Loucy (cell line): ENCODE measurements around the gene RNF145.

Source experiments
- H2AFZ ChIP-seq: fragments of 200-600 bp; sonication (generic); 2 replicates; pipeline ENCODE4 v1.6.0; 2016; ENCODE audit warnings: antibody characterized with exemption, mild to moderate bottlenecking, low read length, moderate library complexity
- H3F3A ChIP-seq: fragments of 200-600 bp; 2 replicates; pipeline ENCODE4 v1.6.0; 2016; ENCODE audit warnings: antibody characterized with exemption, low read depth, mild to moderate bottlenecking
- H3K27me3 ChIP-seq: fragments of 200-600 bp; sonication (generic); 2 replicates; pipeline ENCODE4 v1.6.1; 2014; ENCODE audit warnings: low read length, mild to moderate bottlenecking; ENCODE audit not compliant: insufficient read depth, poor library complexity, severe bottlenecking
- H3K36me3 ChIP-seq: fragments of 200-600 bp; sonication (generic); 2 replicates; pipeline ENCODE4 v1.6.1; 2016; ENCODE audit warnings: low read length; ENCODE audit not compliant: insufficient read depth
- H3K4me1 ChIP-seq: fragments of 200-600 bp; sonication (generic); 2 replicates; pipeline ENCODE4 v1.5.1; 2014; ENCODE audit warnings: low read length, mild to moderate bottlenecking; ENCODE audit not compliant: insufficient read depth, poor library complexity, severe bottlenecking
- H3K4me2 ChIP-seq: fragments of 200-600 bp; sonication (generic); 2 replicates; pipeline ENCODE4 v1.6.0; 2014; ENCODE audit warnings: antibody characterized with exemption, low read length, low read depth, mild to moderate bottlenecking; ENCODE audit not compliant: poor library complexity, severe bottlenecking
- H3K4me3 ChIP-seq: fragments of 200-600 bp; sonication (generic); 2 replicates; pipeline ENCODE4 v1.5.1; 2014; ENCODE audit warnings: low read length, mild to moderate bottlenecking, mixed read lengths; ENCODE audit not compliant: poor library complexity, severe bottlenecking
- H3K79me2 ChIP-seq: fragments of 200-600 bp; sonication (generic); 2 replicates; pipeline ENCODE4 v1.6.1; 2014; ENCODE audit warnings: low read length; ENCODE audit not compliant: insufficient read depth
- H3K9ac ChIP-seq: fragments of 200-600 bp; sonication (generic); 2 replicates; pipeline ENCODE4 v1.6.0; 2014; ENCODE audit warnings: mild to moderate bottlenecking, low read depth, low read length, moderate library complexity; ENCODE audit not compliant: poor library complexity, severe bottlenecking
- H3K9me2 ChIP-seq: fragments of 200-600 bp; sonication (generic); replicated peaks from 2 replicates; pipeline ENCODE4 v1.6.1; 2016; ENCODE audit warnings: low read depth, low read length, mixed read lengths
- H3K9me3 ChIP-seq: fragments of 200-600 bp; sonication (generic); 2 replicates; pipeline ENCODE4 v1.6.1; 2014; ENCODE audit warnings: mild to moderate bottlenecking, antibody characterized with exemption, low read length, low read depth; ENCODE audit not compliant: insufficient read depth
- H4K20me1 ChIP-seq: fragments of 200-600 bp; sonication (generic); 2 replicates; pipeline ENCODE4 v1.6.0; 2014; ENCODE audit warnings: antibody characterized with exemption, low read length, mild to moderate bottlenecking; ENCODE audit not compliant: insufficient read depth, poor library complexity, severe bottlenecking
- EZH2phosphoT487 ChIP-seq: fragments of 200-600 bp; IDR thresholded peaks from 2 replicates; pipeline ENCODE4 v1.6.1; 2018; ENCODE audit warnings: antibody characterized with exemption, mild to moderate bottlenecking, moderate library complexity, borderline replicate concordance
- TF ChIP-seq, protein P1 (sequence below): fragments of 200-600 bp; sonication (generic); conservative IDR thresholded peaks from 2 replicates; pipeline ENCODE4 v1.5.1; 2014; ENCODE audit warnings: mild to moderate bottlenecking, antibody characterized with exemption, low read length

RNF145 gene

DNA sequence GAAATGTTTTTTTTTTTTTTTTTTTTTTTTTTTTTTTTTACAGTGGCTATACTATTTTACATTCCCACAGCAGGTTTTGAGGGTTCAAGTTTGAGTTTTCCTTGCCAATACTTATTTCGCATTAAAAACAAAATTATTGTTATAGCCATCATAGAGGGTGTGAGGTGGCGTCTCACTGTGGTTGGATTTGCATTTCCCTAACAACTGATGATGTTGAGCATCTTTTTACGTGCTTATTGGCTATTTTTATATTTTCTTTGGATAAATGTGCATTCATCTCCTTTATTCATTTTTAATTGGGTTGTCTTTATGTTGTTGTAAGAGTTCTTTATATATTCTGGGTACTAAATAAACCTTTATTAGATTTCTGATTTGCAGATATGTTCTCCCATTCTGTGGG, 34.8 kb upstream of the RNF145 start:
- H3K9me3 ChIP-seq = no peaks in the 10 kb centered on the region
- H3K9ac ChIP-seq = no peak overlapping the region
- H3K4me3 ChIP-seq = no peak overlapping the region
- no peaks in the 10 kb centered on the region for H3K79me2 ChIP-seq
- H3F3A ChIP-seq = no peaks in the 10 kb centered on the region
- no peaks in the 10 kb centered on the region for H4K20me1 ChIP-seq
- H3K27me3 ChIP-seq = no peaks in the 10 kb centered on the region
- H3K9me2 ChIP-seq = no peaks in the 10 kb centered on the region
- no peak overlapping the region for H3K4me2 ChIP-seq
- H3K36me3 ChIP-seq = no peaks in the 10 kb centered on the region
- TF ChIP-seq, protein P1, sequence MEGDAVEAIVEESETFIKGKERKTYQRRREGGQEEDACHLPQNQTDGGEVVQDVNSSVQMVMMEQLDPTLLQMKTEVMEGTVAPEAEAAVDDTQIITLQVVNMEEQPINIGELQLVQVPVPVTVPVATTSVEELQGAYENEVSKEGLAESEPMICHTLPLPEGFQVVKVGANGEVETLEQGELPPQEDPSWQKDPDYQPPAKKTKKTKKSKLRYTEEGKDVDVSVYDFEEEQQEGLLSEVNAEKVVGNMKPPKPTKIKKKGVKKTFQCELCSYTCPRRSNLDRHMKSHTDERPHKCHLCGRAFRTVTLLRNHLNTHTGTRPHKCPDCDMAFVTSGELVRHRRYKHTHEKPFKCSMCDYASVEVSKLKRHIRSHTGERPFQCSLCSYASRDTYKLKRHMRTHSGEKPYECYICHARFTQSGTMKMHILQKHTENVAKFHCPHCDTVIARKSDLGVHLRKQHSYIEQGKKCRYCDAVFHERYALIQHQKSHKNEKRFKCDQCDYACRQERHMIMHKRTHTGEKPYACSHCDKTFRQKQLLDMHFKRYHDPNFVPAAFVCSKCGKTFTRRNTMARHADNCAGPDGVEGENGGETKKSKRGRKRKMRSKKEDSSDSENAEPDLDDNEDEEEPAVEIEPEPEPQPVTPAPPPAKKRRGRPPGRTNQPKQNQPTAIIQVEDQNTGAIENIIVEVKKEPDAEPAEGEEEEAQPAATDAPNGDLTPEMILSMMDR = no peak
- TF ChIP-seq EZH2phosphoT487 = no peak
- H3K4me1 ChIP-seq = peaks cover 11% of the 10 kb centered on the region
- no peak overlapping the region for H2AFZ ChIP-seq

DNA sequence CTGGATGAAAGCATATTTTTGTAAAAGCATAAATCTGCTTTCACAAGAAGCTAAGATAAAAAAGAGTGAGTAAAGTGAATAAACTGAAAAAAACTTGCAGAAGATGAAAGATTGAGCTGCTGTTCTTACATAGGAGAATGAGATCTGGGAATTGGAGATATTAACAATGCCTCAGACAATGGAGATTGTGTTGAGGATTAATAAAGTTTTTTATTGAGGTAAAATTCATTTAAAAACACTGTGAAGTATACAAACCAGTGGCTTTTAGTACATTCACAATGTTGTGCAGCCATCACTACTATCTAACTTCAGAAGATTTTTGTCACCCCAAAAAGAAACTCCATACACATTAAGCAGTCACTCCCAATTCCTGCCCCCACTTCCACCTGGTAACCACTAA, 34.0 kb upstream of the RNF145 start:
- Histone ChIP-seq H3K9me3 (no peaks in the 10 kb centered on the region), H4K20me1 (no peaks in the 10 kb centered on the region), H3K4me1 (peaks cover 11% of the 10 kb centered on the region), H3K79me2 (no peaks in the 10 kb centered on the region), H3K36me3 (no peaks in the 10 kb centered on the region), H3F3A (no peaks in the 10 kb centered on the region), H3K4me3 (no peak overlapping the region), H3K4me2 (no peak overlapping the region), H2AFZ (no peak overlapping the region), H3K27me3 (no peaks in the 10 kb centered on the region), H3K9me2 (no peaks in the 10 kb centered on the region), H3K9ac (no peak overlapping the region)
- no peak for TF ChIP-seq EZH2phosphoT487
- TF ChIP-seq, protein P1 = no peak

DNA sequence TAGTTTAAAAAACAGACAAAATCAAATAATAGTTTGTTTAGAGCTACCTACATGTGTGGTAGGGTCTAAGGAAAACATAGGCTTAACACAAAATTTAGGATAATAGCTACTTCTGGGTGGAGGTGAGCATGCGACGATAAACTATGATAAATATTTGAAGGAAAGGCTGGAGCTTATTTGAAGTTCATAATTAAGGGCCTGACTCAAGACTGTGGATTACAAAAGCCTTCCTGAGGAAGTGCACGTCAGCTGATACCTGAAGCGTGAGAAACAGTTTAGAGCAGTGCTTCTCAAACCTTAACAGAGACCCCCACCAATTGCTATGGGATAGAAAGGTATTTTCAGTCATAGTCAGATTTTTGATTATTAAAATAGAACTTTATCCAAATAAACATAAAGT, 33.3 kb upstream of the RNF145 start:
- no peaks in the 10 kb centered on the region for H3K36me3 ChIP-seq
- H3K4me3 ChIP-seq = no peak overlapping the region
- peaks cover 11% of the 10 kb centered on the region for H3K4me1 ChIP-seq
- no peaks in the 10 kb centered on the region for H3K79me2 ChIP-seq
- H4K20me1 ChIP-seq = no peaks in the 10 kb centered on the region
- no peak overlapping the region for H3K4me2 ChIP-seq
- no peaks in the 10 kb centered on the region for H3K9me3 ChIP-seq
- H2AFZ ChIP-seq = no peak overlapping the region
- H3K27me3 ChIP-seq = no peaks in the 10 kb centered on the region
- no peaks in the 10 kb centered on the region for H3F3A ChIP-seq
- no peaks in the 10 kb centered on the region for H3K9me2 ChIP-seq
- H3K9ac ChIP-seq = no peak overlapping the region
- no peak for TF ChIP-seq EZH2phosphoT487
- TF ChIP-seq, protein P1 = no peak
